PC-9 (cell line): ENCODE data around the gene AKAP13. TPM values are rescaled to one million over a fixed set of nuclear protein-coding genes. Genes with fewer than 3 reads are reported as not detected.

Source experiments
- BruUV-seq: library from RNA; stranded (reverse); fragments of 400-500 nt; replicated peaks from 2 replicates; lab custom pipeline; 2021; lab: Mats Ljungman, UMichigan
- CTCF ChIA-PET: fragments of 300-600 bp; sonication (Branson Sonifier 250); formaldehyde crosslinking; loops from one replicate; lab custom pipeline; 2022; ENCODE audit warnings: antibody characterized with exemption; lab: Charles Lee
- POLR2A ChIA-PET: fragments of 300-600 bp; sonication (Branson Sonifier 250); formaldehyde crosslinking; loops from one replicate; lab custom pipeline; 2022; ENCODE audit warnings: antibody characterized with exemption; ENCODE audit not compliant: unreplicated experiment; lab: Charles Lee
- DNase-seq, 2 experiments: peaks; one replicate each; pipeline versions ENCODE4 v3.0.0 to v3.0.0-alpha.2; 2015 to 2022; ENCODE audit warnings: mixed read lengths in 1 of 2
- H2AFZ ChIP-seq: fragments of 200-600 bp; sonication (generic); 2 replicates; pipeline ENCODE4 v1.8.1; 2017; ENCODE audit warnings: antibody characterized with exemption
- H3F3A ChIP-seq: fragments of 200-600 bp; sonication (generic); 2 replicates; pipeline ENCODE4 v1.8.1; 2017; ENCODE audit warnings: antibody characterized with exemption, mild to moderate bottlenecking, low read depth; ENCODE audit not compliant: insufficient read depth
- H3K27ac ChIP-seq: fragments of 200-600 bp; sonication (generic); 2 replicates; pipeline ENCODE4 v1.6.1; 2016; ENCODE audit warnings: mixed run types
- H3K27me3 ChIP-seq: fragments of 200-600 bp; sonication (generic); 2 replicates; pipeline ENCODE4 v1.6.1; 2016; ENCODE audit warnings: low read depth, mixed run types; ENCODE audit not compliant: insufficient read depth
- H3K36me3 ChIP-seq: fragments of 200-600 bp; sonication (generic); 2 replicates; pipeline ENCODE4 v1.6.1; 2016; ENCODE audit warnings: low read depth, mixed run types
- H3K4me1 ChIP-seq: fragments of 200-600 bp; sonication (generic); replicated peaks from 2 replicates; pipeline ENCODE4 v1.6.1; 2016; ENCODE audit warnings: mixed run types; ENCODE audit not compliant: insufficient read depth
- H3K4me2 ChIP-seq: fragments of 200-600 bp; sonication (generic); 2 replicates; pipeline ENCODE4 v1.6.1; 2017; ENCODE audit warnings: mixed run types
- H3K4me3 ChIP-seq: fragments of 200-600 bp; sonication (generic); 2 replicates; pipeline ENCODE4 v1.6.1; 2016; ENCODE audit warnings: mixed run types
- H3K79me2 ChIP-seq: fragments of 200-600 bp; sonication (generic); 2 replicates; pipeline ENCODE4 v1.6.1; 2017; ENCODE audit warnings: low read depth, mixed run types
- H3K9me2 ChIP-seq: fragments of 200-600 bp; sonication (generic); 2 replicates; pipeline ENCODE4 v1.8.1; 2017; ENCODE audit warnings: mild to moderate bottlenecking; ENCODE audit not compliant: insufficient read depth
- H3K9me3 ChIP-seq: fragments of 200-600 bp; sonication (generic); 2 replicates; pipeline ENCODE4 v1.8.1; 2016; ENCODE audit warnings: low read depth; ENCODE audit not compliant: insufficient read depth
- H4K20me1 ChIP-seq: fragments of 200-600 bp; sonication (generic); 2 replicates; pipeline ENCODE4 v1.8.1; 2017; ENCODE audit not compliant: insufficient read depth
- EZH2 ChIP-seq: fragments of 200-600 bp; sonication (generic); IDR thresholded peaks from 2 replicates; pipeline ENCODE4 v1.8.0; 2017; ENCODE audit warnings: antibody characterized with exemption, low read depth
- intact Hi-C: fragments of 100-400 bp; cut with micrococcal nuclease; formaldehyde crosslinking; loops from one replicate; pipeline ENCODE4 v1.10.0; 2022; ENCODE audit not compliant: unreplicated experiment
- total RNA-seq: library from RNA; stranded (reverse); gene quantifications from 2 replicates; pipeline ENCODE4 v1.2.3, GENCODE V29; 2021
- TF ChIP-seq, protein P1 (sequence below): fragments of 200-600 bp; sonication (generic); conservative IDR thresholded peaks from 2 replicates; pipeline ENCODE4 v1.6.1; 2017; ENCODE audit warnings: mixed run types, antibody characterized with exemption, mild to moderate bottlenecking, moderate library complexity

AKAP13 gene
- total RNA-seq, 1 experiment from 2014 or later: 82.5 TPM

DNA sequence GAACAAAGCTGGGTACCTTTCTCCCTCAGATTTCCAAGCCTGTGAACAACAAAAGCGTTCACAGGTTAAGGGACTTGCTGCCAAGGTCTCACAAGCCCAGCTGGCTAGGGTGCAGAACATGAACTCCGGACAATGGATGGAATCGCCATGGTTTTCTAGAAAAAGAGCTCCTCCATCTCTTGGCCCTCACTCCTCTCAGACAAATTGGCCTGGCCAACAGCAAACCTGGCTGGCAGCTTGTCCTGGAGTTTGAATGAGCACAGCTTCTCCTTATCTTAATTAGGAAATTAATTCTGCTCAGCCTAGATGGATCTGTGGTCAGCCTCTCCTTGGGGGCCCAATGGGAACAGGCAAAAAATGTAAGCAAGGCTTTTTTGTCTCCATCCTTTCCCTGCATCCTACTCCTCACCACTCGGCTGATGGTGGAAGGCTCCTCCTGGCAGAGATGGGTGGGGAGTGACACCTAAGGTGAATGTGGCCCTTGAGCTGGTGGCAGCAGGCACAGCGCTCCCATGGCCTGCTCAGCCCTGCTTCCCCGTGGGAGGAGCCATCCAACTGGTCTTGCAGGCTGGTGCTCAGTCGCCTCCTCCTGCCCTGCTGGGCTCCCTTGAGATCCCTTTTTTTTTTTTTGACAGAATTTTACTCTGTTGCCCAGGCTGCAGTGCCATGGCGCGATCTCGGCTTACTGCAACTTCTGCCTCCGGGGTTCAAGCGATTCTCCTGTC lies 408.5 kb downstream of the AKAP13 start:
- no peaks in the 10 kb centered on the region for H3K9me2 ChIP-seq
- BruUV-seq: no TSS peak
- H4K20me1 ChIP-seq: no peaks in the 10 kb centered on the region
- intact Hi-C loops: no loop called here
- peaks cover 55% of the 10 kb centered on the region for H3K79me2 ChIP-seq
- H2AFZ ChIP-seq: no peak overlapping the region
- H3K4me1 ChIP-seq: peaks cover 66% of the 10 kb centered on the region
- H3K9me3 ChIP-seq: no peaks in the 10 kb centered on the region
- TF ChIP-seq, protein P1, sequence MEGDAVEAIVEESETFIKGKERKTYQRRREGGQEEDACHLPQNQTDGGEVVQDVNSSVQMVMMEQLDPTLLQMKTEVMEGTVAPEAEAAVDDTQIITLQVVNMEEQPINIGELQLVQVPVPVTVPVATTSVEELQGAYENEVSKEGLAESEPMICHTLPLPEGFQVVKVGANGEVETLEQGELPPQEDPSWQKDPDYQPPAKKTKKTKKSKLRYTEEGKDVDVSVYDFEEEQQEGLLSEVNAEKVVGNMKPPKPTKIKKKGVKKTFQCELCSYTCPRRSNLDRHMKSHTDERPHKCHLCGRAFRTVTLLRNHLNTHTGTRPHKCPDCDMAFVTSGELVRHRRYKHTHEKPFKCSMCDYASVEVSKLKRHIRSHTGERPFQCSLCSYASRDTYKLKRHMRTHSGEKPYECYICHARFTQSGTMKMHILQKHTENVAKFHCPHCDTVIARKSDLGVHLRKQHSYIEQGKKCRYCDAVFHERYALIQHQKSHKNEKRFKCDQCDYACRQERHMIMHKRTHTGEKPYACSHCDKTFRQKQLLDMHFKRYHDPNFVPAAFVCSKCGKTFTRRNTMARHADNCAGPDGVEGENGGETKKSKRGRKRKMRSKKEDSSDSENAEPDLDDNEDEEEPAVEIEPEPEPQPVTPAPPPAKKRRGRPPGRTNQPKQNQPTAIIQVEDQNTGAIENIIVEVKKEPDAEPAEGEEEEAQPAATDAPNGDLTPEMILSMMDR: no peak
- no peak for TF ChIP-seq EZH2
- H3K36me3 ChIP-seq: no peaks in the 10 kb centered on the region
- POLR2A ChIA-PET: no interaction called here
- peak overlapping the region; percentile 48 for H3K4me2 ChIP-seq
- no peak overlapping the region for H3K27ac ChIP-seq
- H3K27me3 ChIP-seq: no peaks in the 10 kb centered on the region
- peak; percentile 73 to 81 for DNase-seq
- peaks cover 29% of the 10 kb centered on the region for H3F3A ChIP-seq
- H3K4me3 ChIP-seq: 0 out of 2 replicates have a peak overlapping the region, but pooled peaks have one; percentile 13
- CTCF ChIA-PET: no interaction called here

DNA sequence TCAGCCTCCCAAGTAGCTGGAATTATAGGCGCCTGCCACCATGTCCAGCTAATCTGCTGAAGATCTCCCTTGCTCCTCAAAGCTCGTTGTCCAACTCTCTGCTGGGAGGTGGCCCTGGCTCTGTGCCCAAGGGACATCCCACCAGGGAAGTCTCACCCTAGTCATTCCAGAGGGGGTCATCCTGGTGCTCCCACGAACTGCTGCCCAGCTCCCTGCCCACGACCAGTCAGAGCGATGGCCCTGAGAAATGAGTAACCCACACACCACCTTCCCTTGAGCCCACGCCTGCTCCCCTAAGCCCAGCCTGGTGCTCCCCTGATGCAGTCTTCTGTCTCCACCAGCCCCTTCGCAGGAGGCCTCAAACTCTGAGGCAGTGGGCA lies 409.1 kb downstream of the AKAP13 start:
- TF ChIP-seq EZH2: no peak
- TF ChIP-seq, protein P1: no peak
- Histone ChIP-seq H3K27ac (no peak overlapping the region), H3K9me2 (no peaks in the 10 kb centered on the region), H3F3A (peaks cover 29% of the 10 kb centered on the region), H3K4me3 (0 out of 2 replicates have a peak overlapping the region, but pooled peaks have one; percentile 13), H2AFZ (no peak overlapping the region), H3K36me3 (no peaks in the 10 kb centered on the region), H4K20me1 (no peaks in the 10 kb centered on the region), H3K4me2 (peak overlapping the region; percentile 48), H3K27me3 (no peaks in the 10 kb centered on the region), H3K9me3 (no peaks in the 10 kb centered on the region), H3K79me2 (peaks cover 52% of the 10 kb centered on the region), H3K4me1 (peaks cover 64% of the 10 kb centered on the region)
- POLR2A ChIA-PET: no interaction called here
- CTCF ChIA-PET: no interaction called here
- DNase-seq: no peak
- BruUV-seq: no TSS peak
- intact Hi-C loops: no loop called here

DNA sequence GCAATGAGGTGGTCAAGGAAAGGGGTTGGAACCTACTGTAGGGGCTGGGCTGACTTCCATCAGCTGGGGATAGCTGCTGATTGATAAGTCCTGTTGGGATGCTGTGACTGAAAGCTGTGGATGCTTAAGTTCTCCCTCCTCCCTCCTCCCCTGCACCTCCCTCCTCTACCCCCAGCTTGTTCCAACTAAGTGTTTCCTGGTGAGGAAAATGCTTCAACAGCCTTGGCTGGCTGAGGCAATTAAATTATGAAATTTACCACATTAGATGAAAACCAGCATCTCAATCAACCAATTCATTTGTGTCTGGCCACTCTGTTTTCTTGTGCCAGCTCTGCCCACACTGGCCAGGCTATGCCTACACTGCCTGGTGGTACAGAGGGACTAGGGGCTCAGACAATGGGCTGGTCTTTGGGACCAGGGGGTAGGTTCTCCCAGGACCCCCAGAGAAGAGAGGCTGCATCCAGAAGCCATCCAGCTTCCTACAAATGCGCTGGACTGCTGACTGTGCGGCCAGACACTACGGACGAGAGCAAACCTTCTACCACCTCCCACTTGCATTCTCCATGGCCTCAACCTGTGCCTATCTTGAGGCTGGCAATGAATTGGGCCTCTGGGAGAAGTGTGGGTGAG lies 411.8 kb downstream of the AKAP13 start:
- H3K27me3 ChIP-seq: no peaks in the 10 kb centered on the region
- peaks cover 43% of the 10 kb centered on the region for H3K79me2 ChIP-seq
- H4K20me1 ChIP-seq: no peaks in the 10 kb centered on the region
- H3K4me3 ChIP-seq: no peak overlapping the region
- no TSS peak for BruUV-seq
- ChIA-PET POLR2A (no interaction called here), CTCF (interaction anchor here (0.6 kb wide), 1 partner anchor 811 kb away, joined by 7 read pairs; no protein-coding TSS in a partner anchor)
- no peaks in the 10 kb centered on the region for H3K36me3 ChIP-seq
- H3K27ac ChIP-seq: no peak overlapping the region
- H3K4me2 ChIP-seq: no peak overlapping the region
- peaks cover 5% of the 10 kb centered on the region; the same call in 1 of the 2 replicates for H3F3A ChIP-seq
- DNase-seq: no peak
- H3K9me3 ChIP-seq: no peaks in the 10 kb centered on the region
- no peak overlapping the region for H2AFZ ChIP-seq
- H3K9me2 ChIP-seq: no peaks in the 10 kb centered on the region
- H3K4me1 ChIP-seq: peaks cover 43% of the 10 kb centered on the region
- intact Hi-C loops: no loop called here
- TF ChIP-seq, protein P1: no peak
- no peak for TF ChIP-seq EZH2
